Endothelial cell (in vitro differentiated cells): ENCODE measurements around the gene SYMPK. TPM values are rescaled to one million over a fixed set of nuclear protein-coding genes. Genes with fewer than 3 reads are reported as not detected.

ENCODE experiments used
- DNase-seq: peaks from one replicate; pipeline ENCODE4 v3.0.0; 2021; ENCODE audit warnings: low spot score
- H3K27ac Mint-ChIP-seq: one replicate; pipeline ENCODE4 v1.8.0; 2021; ENCODE audit warnings: mixed read lengths, inconsistent platforms; ENCODE audit not compliant: unreplicated experiment
- H3K27me3 Mint-ChIP-seq: one replicate; pipeline ENCODE4 v1.8.0; 2021; ENCODE audit warnings: mild to moderate bottlenecking, moderate library complexity, mixed read lengths, inconsistent platforms; ENCODE audit not compliant: unreplicated experiment
- H3K36me3 Mint-ChIP-seq: one replicate; pipeline ENCODE4 v1.8.0; 2021; ENCODE audit warnings: mild to moderate bottlenecking, low read depth, mixed read lengths, inconsistent platforms; ENCODE audit not compliant: unreplicated experiment
- H3K4me1 Mint-ChIP-seq: one replicate; pipeline ENCODE4 v1.8.0; 2021; ENCODE audit warnings: mild to moderate bottlenecking, mixed read lengths, inconsistent platforms; ENCODE audit not compliant: unreplicated experiment
- H3K4me3 Mint-ChIP-seq: one replicate; pipeline ENCODE4 v1.8.0; 2021; ENCODE audit warnings: mild to moderate bottlenecking, mixed read lengths, inconsistent platforms; ENCODE audit not compliant: unreplicated experiment
- H3K9me3 Mint-ChIP-seq: one replicate; pipeline ENCODE4 v1.8.0; 2021; ENCODE audit warnings: mixed read lengths, inconsistent platforms; ENCODE audit not compliant: unreplicated experiment
- CTCF ChIP-seq: fragments of 200-600 bp; sonication (generic); IDR thresholded peaks from one replicate; pipeline ENCODE4 v1.5.0; 2021; ENCODE audit warnings: antibody characterized with exemption; ENCODE audit not compliant: unreplicated experiment
- total RNA-seq: library from RNA; stranded (reverse); fragmentation: NEBNext Ultra II Directional; extraction: Animal tissue kit (Norgen Biotek cat#: 25700); gene quantifications from one replicate; pipeline ENCODE4 v1.2.1, GENCODE V29; 2021; ENCODE audit not compliant: unreplicated experiment

The SYMPK gene
- total RNA-seq, 1 donor from 2014 or later, result 70.7 TPM

- TF ChIP-seq CTCF, result no peak
- H3K4me3 Mint-ChIP-seq, result no peak overlapping the region
- peaks cover 3% of the 10 kb centered on the region for H3K4me1 Mint-ChIP-seq
- no peaks in the 10 kb centered on the region for H3K9me3 Mint-ChIP-seq
- no peak for DNase-seq
- H3K27me3 Mint-ChIP-seq, result peaks cover 16% of the 10 kb centered on the region
- H3K36me3 Mint-ChIP-seq, result peaks cover 5% of the 10 kb centered on the region
- H3K27ac Mint-ChIP-seq, result no peak overlapping the region
These were observed 43.2 kb downstream of the SYMPK start for GRCh38 chr19:45819769-45820168.

- no peaks in the 10 kb centered on the region for H3K9me3 Mint-ChIP-seq
- peaks cover 13% of the 10 kb centered on the region for H3K27me3 Mint-ChIP-seq
- peaks cover 3% of the 10 kb centered on the region for H3K36me3 Mint-ChIP-seq
- H3K4me3 Mint-ChIP-seq, result no peak overlapping the region
- no peak overlapping the region for H3K27ac Mint-ChIP-seq
- no peak for TF ChIP-seq CTCF
- peaks cover 3% of the 10 kb centered on the region for H3K4me1 Mint-ChIP-seq
- no peak for DNase-seq
These were observed 45.1 kb downstream of the SYMPK start for GRCh38 chr19:45817725-45818301.

- TF ChIP-seq CTCF, result peak; percentile 99
- H3K36me3 Mint-ChIP-seq, result peaks cover 6% of the 10 kb centered on the region
- peak overlapping the region; percentile 9 for H3K27ac Mint-ChIP-seq
- peaks cover 3% of the 10 kb centered on the region for H3K4me1 Mint-ChIP-seq
- peaks cover 13% of the 10 kb centered on the region for H3K27me3 Mint-ChIP-seq
- H3K4me3 Mint-ChIP-seq, result peak overlapping the region; percentile 62
- DNase-seq, result peak; percentile 99
- H3K9me3 Mint-ChIP-seq, result no peaks in the 10 kb centered on the region
These were observed 45.8 kb downstream of the SYMPK start for GRCh38 chr19:45817010-45817724.

GRCh38 chr19:45816236-45817009, 46.5 kb downstream of the SYMPK start:
- peaks cover 6% of the 10 kb centered on the region for H3K36me3 Mint-ChIP-seq
- H3K9me3 Mint-ChIP-seq, result no peaks in the 10 kb centered on the region
- peak overlapping the region; percentile 83 for H3K4me3 Mint-ChIP-seq
- H3K4me1 Mint-ChIP-seq, result peaks cover 3% of the 10 kb centered on the region
- no peak for TF ChIP-seq CTCF
- peak; percentile 40 for DNase-seq
- H3K27ac Mint-ChIP-seq, result no peak overlapping the region
- H3K27me3 Mint-ChIP-seq, result peaks cover 13% of the 10 kb centered on the region
